GM12875 (cell line): ENCODE data around the gene RABGAP1L.

Source experiments
- H3K4me3 ChIP-seq: one replicate; pipeline ENCODE4 v1.5.1; 2011; ENCODE audit warnings: low read depth, low read length, control low read depth
- CTCF ChIP-seq: IDR thresholded peaks from 2 replicates; pipeline ENCODE4 v1.5.1; 2011; ENCODE audit warnings: low read depth, mild to moderate bottlenecking, control low read depth, inconsistent platforms, low read length, moderate library complexity, borderline replicate concordance; ENCODE audit not compliant: insufficient read depth

RABGAP1L gene

GRCh38 chr1:174678657-174679056 lies 519.3 kb downstream of the RABGAP1L start:
- TF ChIP-seq CTCF = no peak
- H3K4me3 ChIP-seq = no peak overlapping the region

GRCh38 chr1:174680101-174680500 lies 520.8 kb downstream of the RABGAP1L start:
- TF ChIP-seq CTCF = no peak

GRCh38 chr1:174682419-174683008 lies 523.2 kb downstream of the RABGAP1L start:
- no peak overlapping the region for H3K4me3 ChIP-seq
- no peak for TF ChIP-seq CTCF

More at GRCh38 chr1:174680101-174680500, 520.8 kb downstream of the RABGAP1L start:
- H3K4me3 ChIP-seq = no peak overlapping the region

GRCh38 chr1:174686213-174686612 lies 526.9 kb downstream of the RABGAP1L start:
- no peak overlapping the region for H3K4me3 ChIP-seq
- TF ChIP-seq CTCF = no peak

- H3K4me3 ChIP-seq = no peak overlapping the region
- no peak for TF ChIP-seq CTCF
Observed at GRCh38 chr1:174689524-174689923, 530.2 kb downstream of the RABGAP1L start.

GRCh38 chr1:174690266-174690665 lies 530.9 kb downstream of the RABGAP1L start:
- H3K4me3 ChIP-seq = no peak overlapping the region
- TF ChIP-seq CTCF = no peak

GRCh38 chr1:174692313-174692712 lies 533.0 kb downstream of the RABGAP1L start:
- no peak for TF ChIP-seq CTCF
- no peak overlapping the region for H3K4me3 ChIP-seq
